GM12801 (cell line): ENCODE data around the gene MAZ.

Source experiments
- TF ChIP-seq, protein P1 (sequence below): IDR thresholded peaks from one replicate; pipeline ENCODE4 v1.5.1; 2011; ENCODE audit warnings: control low read depth; ENCODE audit not compliant: insufficient read length; ENCODE audit errors: extremely low read depth

The MAZ gene

DNA sequence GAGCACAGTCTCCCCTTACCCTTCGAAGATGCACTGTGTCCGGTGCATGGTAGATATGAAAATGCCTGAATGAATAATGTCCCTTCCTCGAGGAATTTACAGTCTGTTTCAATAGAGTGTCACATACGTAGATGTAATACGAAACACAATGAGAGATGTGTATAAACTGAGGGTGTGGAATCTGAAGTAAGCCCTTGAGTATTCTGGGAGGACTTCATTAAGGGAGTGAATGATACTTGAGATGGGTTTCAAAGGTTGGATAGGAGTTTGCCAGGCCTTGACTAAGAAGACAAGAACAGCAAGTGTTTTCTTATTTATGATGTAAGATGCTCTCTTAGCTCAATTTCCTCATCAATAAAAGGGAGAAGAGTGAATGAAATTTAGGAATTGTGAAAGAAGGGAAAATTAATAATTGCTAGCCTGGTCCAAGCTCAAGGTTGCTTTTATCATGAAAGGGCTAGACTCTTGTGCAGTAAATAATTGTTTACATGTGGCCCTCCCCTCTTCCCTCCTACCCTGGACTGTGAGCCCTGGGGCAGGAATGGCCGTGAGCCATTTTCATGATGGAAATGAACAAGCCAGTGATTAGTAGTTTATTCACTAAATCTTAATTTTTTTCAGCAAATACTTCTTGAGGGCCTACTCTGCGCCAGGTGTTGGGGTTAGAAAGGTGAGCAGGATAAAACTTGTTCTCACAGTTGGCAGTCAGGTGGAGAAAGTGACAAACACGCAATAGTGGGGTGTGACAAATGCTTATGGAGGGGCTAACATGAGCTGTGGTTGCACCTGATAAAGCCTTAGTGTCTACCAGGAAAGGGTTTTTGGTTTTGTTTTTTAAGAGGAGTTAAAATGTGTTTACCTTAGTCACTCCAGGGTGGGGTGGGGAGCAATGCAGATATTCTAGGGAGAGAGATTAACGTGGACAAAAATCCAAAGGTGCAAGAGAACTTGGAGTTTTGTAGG is 14.2 kb upstream of the MAZ start:
- TF ChIP-seq, protein P1, sequence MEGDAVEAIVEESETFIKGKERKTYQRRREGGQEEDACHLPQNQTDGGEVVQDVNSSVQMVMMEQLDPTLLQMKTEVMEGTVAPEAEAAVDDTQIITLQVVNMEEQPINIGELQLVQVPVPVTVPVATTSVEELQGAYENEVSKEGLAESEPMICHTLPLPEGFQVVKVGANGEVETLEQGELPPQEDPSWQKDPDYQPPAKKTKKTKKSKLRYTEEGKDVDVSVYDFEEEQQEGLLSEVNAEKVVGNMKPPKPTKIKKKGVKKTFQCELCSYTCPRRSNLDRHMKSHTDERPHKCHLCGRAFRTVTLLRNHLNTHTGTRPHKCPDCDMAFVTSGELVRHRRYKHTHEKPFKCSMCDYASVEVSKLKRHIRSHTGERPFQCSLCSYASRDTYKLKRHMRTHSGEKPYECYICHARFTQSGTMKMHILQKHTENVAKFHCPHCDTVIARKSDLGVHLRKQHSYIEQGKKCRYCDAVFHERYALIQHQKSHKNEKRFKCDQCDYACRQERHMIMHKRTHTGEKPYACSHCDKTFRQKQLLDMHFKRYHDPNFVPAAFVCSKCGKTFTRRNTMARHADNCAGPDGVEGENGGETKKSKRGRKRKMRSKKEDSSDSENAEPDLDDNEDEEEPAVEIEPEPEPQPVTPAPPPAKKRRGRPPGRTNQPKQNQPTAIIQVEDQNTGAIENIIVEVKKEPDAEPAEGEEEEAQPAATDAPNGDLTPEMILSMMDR, result no peak

GRCh38 chr16:29794231-29794710 is 12.1 kb upstream of the MAZ start:
- TF ChIP-seq, protein P1, result no peak

DNA sequence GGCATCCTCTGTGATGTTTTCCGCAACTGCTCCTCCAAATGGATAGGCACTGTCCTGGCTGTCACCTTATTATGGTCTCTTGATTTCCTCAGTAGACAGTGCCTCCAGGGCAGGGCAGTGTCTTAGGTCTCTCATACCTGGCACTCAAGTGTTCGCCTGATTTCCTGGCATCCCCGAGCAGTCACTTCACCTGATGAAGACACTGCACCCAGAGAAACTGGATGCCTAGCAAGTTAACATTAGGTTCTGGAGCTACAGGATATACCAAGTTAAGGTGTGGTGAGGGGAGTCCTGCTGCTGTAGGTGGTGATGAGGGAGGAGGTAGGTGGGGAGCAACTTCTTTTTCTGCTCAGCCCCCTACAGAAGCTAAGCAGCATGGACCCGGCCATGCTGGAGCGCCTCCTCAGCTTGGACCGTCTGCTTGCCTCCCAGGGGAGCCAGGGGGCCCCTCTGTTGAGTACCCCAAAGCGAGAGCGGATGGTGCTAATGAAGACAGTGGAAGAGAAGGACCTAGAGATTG is 3.9 kb upstream of the MAZ start:
- TF ChIP-seq, protein P1, result no peak

GRCh38 chr16:29804020-29804419 is 2.3 kb upstream of the MAZ start:
- TF ChIP-seq, protein P1, result no peak

GRCh38 chr16:29804455-29805231 is 1.7 kb upstream of the MAZ start:
- TF ChIP-seq, protein P1, result no peak

DNA sequence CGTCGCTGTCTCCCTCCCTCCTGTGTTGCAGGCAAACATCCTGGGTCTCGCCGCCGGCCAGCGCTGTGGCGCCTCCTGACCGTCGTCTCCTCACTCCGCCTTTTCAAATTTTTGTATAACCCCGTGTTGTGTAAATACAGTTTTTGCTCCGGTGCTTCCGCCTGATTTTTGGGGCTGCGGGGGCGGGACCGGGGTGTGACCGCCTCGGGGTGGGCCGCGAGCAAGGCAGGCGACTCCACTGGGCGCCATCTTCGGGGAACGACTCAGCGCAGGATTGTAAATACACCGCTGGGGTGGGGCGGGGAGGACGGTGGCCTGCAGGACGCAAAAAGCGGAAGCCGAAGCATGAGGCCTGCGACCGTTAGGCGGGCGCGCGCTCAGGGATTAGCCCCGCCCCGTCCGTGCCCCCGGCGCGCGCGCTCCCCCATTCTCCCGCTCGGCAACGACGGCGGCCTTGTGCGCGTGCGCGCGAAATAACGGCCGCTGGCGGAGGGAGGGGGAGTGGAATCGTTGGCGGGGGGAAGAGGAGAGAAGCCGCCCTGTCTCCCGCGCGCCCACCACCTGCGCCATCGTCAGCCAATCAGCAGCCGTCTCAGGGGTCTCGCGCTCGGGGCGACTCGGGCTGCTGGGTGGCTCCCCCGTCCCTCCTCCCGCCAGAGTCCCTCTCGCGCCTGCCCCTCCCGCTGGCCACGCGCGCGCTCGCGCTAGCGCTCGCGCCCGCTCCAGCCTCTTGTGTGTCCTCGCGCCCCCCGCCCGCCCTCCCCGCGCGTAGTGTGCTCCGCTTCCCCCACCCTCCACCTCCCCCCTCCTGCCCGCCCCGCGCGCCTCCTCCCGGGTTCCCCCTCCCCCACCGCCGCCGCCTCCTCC is 864 bp upstream of the MAZ start:
- TF ChIP-seq, protein P1, result no peak
